Fibroblast of skin of left quadriceps (primary cell): ENCODE results near the gene SORCS2.

Experiments
- DNase-seq, 2 experiments: peaks; one replicate each; pipeline ENCODE4 v3.0.0-alpha.2; 2013; ENCODE audit warnings: low read depth in 2 of 2

The SORCS2 gene

DNA sequence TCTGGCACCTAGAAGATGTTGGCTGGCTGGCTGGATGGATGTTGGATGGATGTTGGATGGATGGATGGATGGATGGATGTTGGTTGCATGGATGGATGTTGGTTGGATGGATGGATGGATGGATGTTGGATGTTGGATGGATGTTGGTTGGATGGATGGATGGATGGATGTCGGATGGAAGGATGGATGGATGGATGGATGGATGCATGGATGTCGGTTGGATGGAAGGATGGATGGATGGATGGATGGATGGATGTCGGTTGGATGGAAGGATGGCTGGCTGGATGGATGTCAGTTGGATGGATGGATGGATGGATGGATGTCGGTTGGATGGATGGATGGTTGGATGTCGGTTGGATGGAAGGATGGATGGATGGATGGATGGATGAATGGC, 145.7 kb downstream of the SORCS2 start:
- DNase-seq, result no peak

DNA sequence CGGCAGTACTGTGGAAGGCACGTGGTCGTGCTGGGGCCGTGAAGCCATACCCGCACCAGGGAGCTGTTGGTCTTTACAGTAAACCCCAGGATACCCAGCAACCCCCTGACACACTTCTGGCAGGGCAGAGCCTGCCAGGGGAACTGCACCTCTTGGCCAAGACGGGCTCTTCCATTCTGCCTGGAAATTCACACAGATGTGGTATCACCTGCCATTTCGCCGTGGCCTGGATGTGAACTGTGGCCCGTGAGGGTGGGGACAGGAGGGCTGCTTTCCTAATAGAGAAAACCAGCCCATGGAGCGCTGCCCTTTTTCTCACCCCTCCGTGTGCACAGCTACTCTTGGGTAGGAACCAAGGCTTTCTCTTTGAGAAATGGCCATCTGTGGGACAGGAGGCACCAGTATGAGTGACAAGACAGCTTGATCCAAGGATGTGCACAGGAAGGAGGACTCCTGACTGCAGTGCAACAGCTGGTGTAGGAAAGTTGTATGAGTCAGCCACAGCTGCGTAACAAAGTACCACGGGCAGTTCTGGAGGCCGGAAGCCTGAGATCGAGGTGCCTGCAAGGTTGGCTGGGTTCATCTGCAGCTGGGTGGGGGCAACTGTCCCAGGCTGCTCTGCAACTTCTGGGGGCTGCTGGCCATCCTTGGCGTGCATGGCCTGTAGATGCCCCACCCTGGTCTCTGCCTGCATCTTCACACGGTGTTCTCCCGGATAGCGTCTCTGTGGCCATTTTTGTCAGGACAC, 146.7 kb downstream of the SORCS2 start:
- DNase-seq, result no peak

DNA sequence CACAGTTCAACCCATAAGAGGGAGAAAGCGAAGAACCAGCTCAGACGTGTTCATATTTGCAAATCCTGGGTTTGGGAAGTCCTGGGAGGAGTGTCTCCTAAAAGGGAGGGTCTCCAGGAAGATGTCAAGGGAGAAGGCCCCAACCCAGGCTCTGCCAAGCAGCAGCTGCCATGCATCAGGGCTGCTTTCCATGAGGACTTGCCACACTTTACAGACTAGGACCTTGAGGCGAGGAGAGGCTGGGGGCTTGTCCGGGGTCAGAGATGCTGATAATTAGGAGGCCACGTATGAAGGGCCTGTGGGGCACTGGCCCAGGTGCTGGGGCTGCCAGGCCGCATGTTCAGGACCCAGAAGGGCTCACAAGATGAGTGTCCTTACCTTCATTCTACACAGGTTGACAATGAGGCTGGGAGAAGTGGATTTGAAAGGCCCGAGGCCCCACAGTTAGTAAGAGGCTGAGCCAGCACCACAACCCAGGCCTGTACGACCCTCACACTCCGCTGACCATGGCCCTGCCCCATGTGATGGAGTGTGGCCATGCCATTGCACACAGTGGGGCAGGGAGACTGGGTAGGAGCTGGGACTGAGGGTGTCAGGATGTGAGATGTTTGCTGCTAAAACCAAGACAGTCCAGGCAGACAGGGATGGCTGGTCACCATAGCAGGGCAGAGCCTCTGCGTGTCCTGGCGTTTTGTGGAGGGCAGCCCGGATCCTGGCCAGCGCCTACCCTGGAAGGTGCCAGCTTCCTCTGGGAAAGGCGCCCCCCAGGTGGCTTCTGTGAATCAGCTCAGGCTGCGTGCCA, 147.6 kb downstream of the SORCS2 start:
- DNase-seq, result no peak

DNA sequence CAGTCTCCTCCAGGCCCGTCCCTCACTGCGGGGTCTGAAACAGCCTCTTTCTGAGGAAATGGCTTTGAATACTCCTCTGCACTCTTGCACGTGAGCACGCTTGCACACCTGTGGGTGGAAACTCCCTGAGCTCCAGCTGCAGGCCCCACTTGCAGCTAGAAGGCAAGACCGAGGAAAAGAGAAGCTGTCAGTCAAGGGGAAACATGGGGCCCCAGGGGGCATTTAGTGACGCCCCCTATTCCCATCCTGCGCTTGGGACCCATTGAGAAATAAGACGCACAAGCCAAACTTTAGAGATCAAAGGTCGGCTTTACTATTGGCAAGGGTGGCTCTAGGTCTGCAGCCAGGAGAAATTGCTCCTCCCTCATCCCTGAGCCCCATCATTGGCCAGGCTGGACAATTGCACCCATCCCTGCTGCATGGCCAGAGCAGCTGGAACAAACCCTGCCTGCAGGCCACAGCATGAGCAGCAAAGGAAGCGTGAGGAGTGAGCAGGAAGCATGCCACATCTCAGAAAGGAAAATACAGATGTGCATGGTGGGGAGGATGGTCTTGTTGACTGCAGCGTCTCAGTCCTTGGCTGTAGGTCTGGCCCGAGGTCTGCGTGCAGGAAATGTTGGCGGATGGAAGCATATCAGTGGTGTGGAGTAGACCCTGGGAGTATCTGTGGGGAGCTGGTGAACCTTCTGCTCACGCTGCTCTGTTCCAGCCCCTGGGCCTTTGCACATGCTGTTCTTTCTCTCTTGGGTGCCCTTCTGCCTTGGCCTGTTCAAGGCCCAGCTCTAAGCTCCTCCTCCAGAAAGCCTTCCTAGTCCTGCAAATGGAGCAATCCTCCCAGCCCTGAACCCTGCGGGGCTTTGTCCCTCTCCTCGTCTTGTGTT, 148.5 kb downstream of the SORCS2 start:
- no peak for DNase-seq

DNA sequence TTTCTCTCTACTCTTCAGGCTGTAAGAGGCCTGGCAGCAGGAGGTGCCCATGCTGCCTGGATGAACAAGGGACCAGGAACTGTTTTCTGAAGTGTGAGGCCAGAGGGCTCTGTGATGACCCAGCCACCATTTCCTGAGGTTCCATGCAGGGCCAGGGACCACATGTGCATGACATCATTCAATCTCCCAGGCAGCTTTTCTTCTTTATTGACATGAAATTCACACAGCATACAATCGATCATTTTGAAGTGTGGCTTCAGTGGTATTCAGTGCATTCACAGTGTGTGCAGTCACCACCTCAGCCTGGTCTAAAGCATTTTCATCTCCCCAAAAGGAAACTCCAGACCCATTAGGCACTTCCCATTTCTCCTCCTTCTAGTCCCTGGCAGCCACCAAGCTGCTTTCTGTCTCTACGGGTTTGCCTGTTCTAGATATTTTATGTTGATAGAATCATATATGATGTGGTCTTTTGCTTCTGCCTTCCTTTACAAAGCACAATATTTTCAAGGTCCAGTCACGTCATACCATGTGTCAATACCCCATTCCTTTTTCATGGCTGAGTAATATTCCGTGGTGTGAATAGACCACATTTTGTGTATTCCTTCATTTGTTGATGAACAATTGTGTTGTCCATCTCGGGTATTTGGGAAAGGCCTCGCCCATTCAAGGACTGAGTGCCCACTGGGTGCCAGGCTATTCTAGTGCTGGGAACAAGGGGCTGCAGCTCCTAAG, 149.3 kb downstream of the SORCS2 start:
- peak; percentile 64 to 65 for DNase-seq

DNA sequence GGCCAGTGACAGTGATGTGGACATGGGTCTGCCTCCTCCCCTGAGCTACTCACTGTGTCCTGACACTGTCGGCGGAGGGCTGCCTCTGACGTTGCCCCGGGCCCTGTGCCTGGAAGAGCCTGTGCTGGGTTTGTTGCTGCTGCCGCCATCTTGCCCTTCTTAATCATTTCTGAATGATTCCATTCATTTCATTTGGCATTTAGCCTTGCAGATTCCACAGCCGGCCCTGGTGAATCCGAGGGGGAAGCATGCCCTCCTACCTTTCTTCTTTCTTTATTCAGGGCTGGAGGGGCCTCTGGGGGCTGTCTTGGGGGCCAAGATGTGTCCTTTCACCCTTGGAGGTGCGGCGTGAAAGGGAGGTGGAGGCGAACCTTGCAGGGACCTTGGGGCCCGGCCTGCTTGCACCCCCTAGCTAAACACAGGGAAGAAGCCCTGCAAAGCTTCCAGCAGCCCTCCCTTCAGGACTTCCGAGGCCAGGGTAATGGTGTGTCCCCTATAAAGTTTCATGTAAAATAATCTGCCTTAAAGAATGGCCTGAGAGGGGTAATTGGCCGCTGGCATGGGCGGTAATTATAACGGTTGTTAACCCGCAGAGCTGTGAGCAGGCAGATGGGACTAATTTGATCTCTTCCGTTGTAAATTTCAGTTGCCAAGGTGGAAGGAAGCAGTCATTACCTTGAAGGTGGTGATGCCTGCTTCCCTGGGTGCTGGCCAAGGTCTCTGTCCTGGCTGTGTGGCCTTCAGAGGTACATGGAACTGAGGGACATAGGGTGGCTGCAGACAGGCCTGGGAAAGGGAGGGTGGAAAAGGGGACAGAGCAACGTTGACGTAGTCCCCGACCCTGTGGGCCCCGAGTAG, 150.1 kb downstream of the SORCS2 start:
- no peak for DNase-seq

DNA sequence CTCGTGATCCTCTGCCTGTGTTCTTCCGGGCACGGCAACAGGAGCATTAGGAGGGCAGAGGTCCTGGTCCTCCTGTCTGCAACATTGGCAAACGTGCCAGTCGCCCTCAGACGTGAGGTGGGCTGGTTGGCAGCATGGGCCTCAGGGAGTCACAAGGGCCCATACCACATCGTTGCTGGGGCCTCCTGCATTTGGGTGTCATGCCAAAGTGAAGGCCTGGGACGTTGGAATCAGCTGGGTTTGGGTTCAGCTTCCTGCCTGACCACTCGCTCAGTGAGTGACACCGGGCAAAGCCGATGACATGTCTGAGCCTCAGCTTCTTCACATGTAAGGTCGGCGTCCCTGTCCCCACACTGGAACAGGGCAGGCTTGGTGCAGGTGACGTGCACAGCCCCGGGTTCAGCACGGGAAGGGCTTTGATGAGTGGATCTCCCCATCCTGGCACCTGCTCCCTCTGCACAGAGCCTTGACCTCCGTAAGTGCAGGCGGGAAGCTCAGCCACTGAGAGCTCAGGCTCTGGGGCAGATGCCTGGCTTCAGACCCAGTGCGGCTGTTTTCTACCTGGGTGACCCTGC, 150.8 kb downstream of the SORCS2 start:
- no peak for DNase-seq

DNA sequence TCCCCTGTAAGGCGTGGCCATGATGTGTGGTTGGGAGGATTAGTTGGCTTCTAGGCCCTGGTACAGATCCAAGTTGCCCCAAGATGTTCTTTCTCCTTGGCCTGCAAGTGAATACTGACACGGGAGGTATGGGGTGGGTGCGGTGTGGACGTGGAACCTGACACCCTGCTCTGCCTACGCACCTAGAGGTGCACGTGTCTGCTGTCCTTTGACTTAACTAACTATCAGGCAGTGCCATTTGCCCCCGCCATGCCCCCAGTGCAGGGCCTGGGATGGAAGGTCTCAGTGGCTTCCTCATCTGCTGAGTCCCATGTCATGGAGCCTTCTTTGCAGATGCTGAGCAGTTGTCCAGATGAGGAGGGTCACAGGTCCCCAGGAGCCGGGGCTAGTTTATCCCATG, 151.6 kb downstream of the SORCS2 start:
- DNase-seq, result no peak

DNA sequence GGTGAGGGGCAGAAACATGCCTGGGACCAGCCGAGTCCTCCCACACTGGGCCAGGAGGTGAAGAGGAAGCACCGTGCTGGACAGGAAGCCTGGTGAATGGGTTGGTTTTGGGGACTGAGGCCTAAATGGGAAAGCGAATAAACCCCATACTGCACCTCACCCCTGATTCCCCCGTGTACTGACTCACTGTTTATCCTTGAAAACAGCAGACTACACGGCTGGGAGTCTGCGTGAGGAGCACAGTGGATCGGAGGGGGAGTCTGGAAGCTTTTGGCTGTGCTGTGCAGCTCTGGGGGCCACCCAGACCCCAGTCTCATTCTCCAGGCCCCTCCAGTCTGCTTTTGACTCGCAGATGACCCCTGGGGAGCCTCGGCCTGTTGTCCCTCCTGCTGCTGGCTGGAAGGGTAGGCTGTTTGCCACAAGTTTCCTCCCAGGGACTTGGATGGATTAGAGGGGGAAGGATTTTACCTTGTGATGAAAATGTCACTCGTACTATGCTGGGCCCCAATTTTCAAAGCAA, 152.4 kb downstream of the SORCS2 start:
- no peak for DNase-seq

DNA sequence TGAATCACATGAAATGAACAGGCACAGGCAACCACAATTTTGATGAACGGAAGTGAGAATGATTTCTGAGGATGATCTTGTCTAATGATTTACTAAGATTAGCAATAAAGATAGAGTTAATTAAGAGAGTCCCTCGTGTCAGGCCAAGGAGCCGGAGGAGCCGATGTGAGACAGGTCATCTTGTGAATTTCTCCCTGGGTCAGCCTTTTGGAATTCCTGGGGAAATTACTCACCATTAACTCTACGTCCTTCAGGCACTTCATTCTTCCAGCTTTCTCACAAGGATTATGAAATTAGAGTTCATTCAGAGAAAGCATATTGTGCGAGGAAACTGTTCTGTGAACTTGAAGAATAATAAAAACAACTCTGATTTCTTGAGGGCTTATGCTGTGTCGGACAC, 155.6 kb downstream of the SORCS2 start:
- DNase-seq, result no peak

DNA sequence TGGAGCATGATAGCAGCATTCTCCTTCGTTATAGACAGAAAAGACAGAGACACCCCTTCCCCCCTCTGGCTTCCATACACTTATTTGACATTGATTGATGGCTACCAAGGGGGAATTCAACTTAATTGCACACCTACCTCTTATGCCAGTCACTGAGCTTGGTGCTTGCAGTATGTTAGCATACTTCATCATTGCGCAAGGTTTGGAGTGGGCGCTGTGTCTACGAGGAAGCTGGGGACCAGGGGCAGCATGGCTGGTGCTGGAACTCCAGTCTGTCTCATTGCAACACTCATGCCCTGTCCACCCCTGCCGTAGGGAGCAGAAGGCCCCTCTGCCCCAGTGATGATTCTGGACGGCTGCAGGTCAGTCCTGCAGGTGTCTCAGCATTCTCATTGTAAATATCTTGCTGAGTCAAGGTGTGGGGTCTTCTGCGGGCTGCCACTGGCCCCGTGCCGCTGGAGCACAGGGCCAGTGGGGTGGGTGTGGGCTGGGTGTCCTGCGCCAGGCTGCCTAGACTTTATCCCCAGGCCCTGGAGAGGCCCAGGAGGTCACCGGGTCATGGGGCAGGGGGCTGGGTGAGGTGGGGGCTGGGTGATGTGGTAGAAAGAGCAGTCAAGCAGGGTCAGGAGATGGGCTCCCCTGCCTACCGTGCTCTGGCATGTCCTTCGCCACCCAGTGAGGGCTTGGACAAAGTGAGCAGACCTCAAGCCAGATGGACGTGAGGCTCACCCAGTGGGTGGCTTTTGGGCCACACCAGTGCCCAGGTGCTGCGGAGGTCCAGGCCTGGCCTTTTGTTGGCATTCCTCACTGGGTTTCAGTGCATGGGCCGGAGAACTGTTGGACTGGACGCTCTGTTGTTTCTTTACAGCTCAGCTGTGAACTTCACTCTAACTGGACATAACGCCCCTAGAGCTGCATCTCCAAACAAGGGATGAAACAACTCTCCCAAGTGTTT, 156.9 kb downstream of the SORCS2 start:
- no peak for DNase-seq

DNA sequence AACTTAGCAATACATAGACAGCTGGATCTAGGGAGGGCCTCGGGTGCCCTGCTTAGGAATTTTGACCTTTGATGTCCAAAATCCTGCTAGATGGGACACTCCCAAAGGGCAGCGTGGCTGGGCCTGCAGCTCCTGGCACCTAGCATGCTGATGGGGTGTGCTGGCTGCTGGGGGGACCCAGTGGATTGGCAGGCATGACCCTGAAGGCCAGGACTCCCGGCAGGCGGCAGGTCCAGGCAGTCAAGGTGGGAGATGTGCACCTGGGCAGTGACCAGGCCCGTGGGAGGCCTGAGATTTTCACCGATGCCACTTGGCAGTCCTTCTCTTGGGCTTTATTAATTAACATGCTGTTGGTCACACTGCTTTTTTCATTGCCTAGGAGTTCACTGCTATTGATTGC, 158.1 kb downstream of the SORCS2 start:
- DNase-seq, result no peak

DNA sequence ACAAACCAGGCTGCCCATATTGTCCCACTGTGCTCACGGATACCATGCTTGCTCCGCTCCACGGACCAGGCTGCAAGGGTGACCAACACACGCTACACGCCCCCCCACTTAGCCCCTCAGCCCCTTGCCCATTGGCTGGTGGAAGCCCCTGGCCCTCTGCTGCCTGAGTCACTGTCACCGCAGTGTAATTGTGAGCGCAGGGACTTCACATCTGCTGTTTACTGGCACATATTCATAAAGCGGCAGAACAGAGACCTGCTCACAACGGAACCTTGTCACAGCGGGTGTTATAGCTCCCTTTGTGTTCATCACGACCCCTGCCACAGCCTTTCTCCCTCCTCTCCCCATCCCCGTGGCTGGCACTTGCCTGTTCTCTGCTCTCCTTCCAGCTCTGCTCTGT, 158.7 kb downstream of the SORCS2 start:
- no peak for DNase-seq

DNA sequence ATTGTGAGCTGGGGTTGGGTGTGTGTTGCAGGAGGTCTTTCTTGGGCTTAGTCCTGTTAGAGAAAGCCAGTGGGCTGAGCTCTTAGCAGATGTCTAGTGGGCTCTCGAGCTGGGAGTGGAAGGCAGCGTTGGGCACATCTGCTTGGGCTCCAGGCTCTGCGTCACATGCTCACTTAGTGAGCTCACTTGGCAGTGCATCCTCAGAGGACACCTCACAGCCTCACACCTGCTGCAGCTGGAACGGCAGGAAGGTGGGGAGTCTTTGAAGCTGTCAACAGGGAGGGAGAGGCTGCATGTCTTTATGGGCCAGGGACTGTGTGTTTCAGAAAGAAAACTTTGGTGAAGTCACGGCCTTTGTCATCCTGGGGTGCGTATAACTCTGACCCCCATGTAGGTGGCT, 160.1 kb downstream of the SORCS2 start:
- no peak for DNase-seq

DNA sequence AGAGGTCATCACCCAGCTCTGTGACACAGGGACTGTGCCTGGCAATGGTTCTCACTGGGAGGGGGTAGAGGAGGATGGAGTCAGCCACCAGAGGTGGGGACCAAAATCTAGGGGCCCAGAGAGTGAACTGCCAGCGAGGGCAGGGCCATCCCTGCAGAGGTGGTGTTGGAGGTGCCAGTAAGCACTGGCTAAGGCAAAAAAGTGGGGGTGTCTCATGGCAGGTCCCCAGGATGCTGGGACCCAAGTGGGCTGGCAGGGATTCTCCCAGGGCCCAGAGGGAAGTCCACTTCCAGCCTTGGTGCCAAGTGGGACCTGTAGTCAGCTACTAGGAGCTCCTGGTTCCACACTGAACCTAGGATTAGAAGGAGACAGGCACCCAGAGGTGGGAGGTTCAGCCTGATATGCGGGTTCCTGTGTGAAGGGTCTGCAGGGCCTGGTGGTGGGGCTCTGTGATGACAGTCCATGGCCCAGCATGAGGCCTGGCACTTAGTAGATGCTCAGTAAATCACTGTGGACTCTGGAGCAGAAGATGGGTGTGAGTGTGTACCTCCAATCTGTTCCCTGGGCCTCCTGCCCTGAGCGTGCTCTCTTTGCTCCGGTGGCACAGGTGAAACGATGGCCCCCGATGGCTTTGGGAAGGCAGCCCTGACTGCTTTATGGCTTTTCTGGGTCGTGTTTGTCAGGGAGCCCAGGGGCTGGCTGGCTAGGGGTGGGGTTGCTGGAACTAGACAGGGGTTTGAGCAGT, 160.9 kb downstream of the SORCS2 start:
- DNase-seq, result no peak

DNA sequence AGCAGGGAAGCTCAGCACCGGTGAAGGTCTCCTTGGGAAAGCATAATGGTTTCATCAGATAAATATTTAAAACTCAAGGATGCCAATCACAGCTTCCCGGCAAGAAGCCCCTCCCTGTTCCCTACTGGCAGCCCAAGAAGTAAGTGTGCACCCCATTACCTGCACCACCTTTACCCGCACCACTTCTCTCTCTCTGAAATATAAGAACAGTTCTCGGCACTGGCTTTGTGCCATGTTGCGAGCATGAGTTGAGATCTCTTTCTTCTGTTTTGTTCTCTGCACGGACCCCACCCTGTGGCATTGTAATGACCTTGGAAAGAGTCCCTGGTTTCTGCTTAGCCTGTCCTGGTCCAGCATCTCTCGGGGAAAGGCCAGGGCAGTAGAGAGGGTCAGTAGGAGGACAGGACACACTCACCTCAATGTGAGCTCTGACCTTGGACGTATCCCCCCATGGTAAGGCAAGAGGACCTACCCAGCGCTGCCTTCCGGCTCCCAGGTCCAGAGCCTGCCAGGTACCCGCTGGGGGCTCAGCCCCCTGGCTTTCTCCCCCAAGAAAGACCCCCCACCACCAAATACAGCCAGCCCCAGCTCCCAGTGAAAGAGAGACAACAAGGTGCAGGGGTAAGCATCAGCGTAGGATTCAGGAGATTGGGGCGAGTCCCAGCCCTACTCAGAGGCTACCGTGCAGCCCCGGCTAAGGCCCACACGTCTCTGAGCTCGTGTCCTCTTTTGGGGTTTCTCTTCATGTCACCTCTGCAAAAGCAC, 161.7 kb downstream of the SORCS2 start:
- no peak for DNase-seq

DNA sequence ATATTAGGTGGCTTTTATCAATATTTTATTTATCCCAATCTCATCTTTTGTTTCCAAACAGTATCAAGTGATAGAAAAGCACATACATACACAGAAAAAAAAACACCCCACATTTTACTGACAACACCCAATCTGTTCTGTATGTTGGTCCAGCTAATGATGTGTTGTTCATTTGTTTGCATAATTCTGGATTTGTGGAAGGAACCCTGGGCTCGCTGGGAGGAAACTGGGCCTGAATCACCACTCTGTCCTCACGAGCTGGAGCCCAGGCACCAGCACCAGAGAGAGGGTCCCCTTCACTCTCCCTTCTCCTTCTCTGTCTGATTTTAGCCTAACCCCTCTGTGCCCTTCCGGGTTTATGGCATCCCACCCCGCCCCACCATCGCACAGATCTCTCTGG, 162.6 kb downstream of the SORCS2 start:
- no peak for DNase-seq
